Activated CD4-positive, alpha-beta T cell treated with anti-CD3 and anti-CD28 coated beads for 4 hours (primary cell): Measurements from ENCODE around the gene ARID5B.
A peak's percentile ranks its signal among the peaks of the same experiment; 100 is the strongest.
"Not testable (repeated sequence)": the region's sequence is repeated elsewhere in the genome, so short reads cannot be mapped to it uniquely, and the experiment has no call there.

Experiments
- DNase-seq, 2 donors: peaks; one replicate each; pipeline ENCODE4 v3.0.0-alpha.2; 2020

The ARID5B gene

GRCh38 chr10:61971003-61971325 is 69.5 kb downstream of the ARID5B start:
- DNase-seq: no peak

DNA sequence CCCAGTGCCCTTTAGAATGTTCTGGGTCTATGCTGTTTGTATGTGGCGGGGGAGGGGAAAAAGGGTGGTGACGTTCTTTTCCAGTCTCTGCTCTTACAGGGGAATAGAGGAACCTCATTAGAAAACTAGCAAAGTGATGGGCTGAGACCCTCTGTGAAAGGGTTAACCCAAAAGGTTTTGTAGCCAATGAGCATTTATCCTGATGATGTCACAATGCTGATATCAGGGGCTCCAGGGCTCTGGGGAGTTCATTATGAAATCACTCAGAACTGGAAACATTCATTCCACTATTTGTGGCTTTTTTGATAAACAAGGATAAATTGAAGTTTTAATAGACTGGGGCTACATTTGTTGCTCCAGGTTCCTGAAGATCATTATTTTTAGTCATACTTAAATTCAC is 71.7 kb downstream of the ARID5B start:
- DNase-seq: no peak

GRCh38 chr10:61973906-61974305 is 72.4 kb downstream of the ARID5B start:
- DNase-seq: no peak

- no peak for DNase-seq
Measured at GRCh38 chr10:61974601-61975390, 73.3 kb downstream of the ARID5B start.

DNA sequence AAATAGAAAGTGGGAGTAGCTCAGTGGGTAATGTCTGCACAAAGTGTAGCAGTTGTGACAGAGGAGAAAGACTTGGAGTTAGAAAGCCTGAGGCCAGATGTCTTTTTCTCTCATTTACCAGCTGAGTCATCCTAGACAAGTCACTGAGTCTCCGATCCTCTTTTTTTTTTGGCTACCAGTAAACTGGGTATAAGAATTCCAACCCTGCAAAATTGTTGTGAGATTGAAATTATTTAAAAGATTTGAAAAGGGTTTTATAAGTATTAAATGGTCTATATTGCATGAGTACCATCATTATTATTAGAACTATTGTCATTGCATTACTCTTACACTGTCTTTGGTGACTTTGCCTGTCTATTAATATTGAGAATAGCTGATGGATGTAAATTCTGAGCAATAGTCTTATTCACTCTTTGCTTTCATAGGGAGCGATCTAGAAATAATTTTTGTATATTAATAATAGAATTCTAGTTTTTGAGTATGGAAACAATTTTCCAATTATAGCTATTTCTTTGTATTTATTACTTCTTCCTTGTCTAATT is 74.0 kb downstream of the ARID5B start:
- no peak for DNase-seq

- not testable (repeated sequence) for DNase-seq
Measured at GRCh38 chr10:61976951-61977721, 75.6 kb downstream of the ARID5B start.

DNA sequence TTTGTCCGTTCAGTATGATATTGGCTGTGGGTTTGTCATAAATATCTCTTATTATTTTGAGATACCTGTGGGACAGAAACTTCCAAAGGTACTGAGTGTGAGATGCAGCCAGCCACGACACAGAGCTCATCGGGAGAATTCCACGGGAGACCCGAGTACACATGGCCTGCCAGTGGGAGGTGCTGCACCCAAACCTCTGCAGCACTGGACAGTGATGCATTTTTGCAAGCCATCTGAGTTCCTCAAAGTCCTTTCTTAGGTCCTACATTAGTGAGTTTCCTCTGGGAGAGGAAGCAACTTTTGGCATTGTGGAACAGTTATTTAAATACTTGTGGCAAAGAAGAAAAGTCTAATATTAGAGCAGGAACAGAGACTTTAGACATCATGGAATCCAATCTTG is 77.5 kb downstream of the ARID5B start:
- no peak for DNase-seq

DNA sequence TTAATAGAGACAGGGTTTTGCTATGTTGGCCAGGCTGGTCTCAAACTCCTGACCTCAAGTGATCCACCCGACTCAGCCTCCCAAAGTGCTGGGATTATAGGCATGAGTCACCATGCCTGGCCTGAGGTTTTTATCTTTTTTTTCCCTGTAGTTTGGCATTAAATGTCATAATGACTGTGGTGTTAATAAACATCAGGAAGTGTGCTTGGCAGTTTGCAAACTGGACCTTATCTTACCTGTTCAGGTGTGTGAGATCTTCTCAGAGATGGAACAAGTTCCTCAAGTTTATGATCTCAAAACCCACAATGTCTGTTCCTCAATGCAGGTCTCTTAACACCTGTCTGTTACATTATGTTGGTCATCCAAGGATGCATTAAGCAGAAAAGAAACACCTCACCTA is 80.0 kb downstream of the ARID5B start:
- no peak for DNase-seq

- DNase-seq: no peak
Measured at GRCh38 chr10:61983255-61983654, 81.8 kb downstream of the ARID5B start.

DNA sequence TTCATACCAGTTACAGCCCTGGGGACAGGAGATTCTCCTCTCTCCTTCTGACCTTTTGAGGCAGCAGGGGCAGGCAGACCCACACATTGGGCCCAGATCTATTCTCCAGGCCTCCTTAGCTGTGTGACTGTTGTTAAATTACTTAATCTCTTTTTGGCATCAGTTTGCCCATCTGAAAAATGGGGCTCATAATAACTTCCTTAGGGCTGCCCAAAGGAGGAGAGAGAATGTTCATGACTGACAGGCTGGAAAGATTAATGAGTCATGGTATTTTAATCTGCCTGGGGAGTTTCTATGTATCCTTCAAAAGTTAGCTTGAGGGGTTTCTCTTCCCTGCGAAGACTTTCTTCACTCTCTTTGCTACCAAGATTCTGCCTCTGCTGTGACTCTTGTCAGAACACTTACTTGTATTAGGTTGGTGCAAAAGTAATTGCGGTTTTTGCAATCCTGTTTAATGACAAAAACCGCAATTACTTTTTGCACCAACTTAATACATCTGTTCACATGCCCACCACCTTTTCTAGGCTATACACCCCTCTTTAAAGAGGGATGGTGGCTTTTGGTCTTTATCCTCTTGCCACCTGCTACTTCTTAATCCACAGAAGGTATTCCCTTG is 83.4 kb downstream of the ARID5B start:
- DNase-seq: no peak

DNA sequence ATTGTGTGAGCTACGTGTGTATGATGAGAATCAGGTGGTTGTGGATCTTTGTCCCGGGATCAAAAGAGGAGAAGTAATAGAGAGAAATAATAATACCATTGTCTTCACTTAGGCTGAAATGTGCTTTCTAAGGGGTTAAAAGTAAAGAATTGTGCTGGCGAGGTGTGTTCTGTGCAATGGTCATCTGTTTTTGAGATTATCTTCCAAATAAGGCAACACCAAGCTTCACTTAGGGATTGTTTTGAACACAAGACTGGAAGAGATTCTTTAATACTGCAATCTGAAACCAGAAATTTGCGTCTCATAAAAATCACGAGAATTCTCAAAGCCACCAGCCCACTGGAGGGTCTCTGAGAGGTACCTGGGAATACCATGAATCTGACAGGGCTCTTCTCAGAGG is 84.2 kb downstream of the ARID5B start:
- no peak for DNase-seq

DNA sequence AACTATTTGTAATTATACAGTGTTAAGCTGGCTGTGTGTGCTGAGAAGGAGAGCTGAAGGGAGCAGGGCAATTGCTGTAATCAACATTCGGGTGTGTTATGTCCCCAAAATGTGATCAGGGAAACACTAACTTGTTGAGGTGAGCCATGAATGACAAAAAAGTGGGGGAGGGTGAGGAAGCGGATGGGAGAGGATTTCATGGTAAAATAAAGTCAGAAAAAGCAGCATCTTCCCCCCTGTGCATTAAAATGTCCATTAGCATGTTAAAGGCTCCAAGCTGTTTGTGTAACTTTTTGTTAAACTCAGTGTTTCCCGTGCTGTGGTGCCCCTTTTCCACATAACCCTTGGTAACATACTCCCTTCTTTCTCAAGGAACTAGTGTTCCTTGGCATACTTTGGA is 84.9 kb downstream of the ARID5B start:
- no peak for DNase-seq

GRCh38 chr10:61986788-61987492 is 85.4 kb downstream of the ARID5B start:
- DNase-seq: no peak

DNA sequence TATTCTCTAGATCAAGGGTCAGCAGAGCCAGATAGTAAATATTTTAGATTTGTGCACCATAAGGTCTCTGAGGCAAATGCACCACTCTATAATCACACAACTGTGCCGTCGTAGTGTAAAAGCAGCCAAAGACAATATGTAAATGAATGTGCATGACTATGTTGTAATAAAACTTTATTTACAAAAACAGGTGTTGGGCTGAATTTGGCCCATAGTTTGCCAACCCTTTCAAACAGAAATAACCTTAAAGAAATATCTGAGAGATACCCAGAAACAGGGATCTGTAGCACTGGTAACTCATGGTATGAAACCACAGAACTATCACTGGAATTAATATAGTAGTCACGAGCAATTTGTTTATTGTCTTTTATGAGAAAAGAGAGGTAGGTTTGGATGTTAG is 86.0 kb downstream of the ARID5B start:
- DNase-seq: no peak

DNA sequence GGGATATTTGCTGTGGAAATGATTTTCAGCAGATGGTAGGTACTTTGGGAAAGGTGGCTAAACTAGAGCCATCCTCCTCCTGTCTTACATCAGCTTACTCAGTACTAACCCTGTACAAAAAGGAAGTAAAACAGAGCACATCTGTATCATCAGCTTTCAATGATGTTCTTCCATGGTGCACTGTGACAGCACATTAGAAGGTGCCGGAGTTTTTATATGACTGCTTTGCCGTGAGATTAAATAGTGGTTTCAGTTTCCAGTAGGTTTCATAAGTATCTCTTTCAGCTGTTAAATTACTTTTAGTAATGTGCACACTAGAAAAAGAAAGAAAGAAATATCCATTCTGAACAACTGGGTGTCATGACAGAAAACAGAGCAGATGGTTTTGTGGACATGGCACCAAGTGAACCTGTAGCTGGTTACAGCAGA is 86.5 kb downstream of the ARID5B start:
- DNase-seq: peak; percentile 24 to 39

GRCh38 chr10:61989995-61990760 is 88.7 kb downstream of the ARID5B start:
- no peak for DNase-seq

- no peak for DNase-seq
Measured at GRCh38 chr10:61990761-61991135, 89.2 kb downstream of the ARID5B start.

DNA sequence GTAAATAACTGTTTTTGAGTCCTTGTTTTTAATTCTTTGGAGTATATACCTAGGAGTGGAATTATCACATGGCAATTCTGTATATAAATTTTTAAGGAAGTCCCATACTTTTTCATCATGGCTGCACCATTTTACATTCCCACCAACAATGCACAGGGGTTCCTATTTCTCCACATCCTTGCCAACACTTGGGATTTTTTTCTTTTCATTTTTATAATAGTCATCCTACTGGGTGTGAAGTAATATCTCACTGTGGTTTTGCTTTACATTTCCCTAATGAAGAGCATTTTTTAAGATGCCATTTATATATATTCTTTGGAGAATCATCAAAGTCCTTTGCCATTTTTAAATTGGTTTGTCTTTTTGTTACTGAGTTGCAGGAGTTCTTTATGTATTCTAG is 89.7 kb downstream of the ARID5B start:
- DNase-seq: no peak

GRCh38 chr10:61992059-61992460 is 90.6 kb downstream of the ARID5B start:
- DNase-seq: no peak

DNA sequence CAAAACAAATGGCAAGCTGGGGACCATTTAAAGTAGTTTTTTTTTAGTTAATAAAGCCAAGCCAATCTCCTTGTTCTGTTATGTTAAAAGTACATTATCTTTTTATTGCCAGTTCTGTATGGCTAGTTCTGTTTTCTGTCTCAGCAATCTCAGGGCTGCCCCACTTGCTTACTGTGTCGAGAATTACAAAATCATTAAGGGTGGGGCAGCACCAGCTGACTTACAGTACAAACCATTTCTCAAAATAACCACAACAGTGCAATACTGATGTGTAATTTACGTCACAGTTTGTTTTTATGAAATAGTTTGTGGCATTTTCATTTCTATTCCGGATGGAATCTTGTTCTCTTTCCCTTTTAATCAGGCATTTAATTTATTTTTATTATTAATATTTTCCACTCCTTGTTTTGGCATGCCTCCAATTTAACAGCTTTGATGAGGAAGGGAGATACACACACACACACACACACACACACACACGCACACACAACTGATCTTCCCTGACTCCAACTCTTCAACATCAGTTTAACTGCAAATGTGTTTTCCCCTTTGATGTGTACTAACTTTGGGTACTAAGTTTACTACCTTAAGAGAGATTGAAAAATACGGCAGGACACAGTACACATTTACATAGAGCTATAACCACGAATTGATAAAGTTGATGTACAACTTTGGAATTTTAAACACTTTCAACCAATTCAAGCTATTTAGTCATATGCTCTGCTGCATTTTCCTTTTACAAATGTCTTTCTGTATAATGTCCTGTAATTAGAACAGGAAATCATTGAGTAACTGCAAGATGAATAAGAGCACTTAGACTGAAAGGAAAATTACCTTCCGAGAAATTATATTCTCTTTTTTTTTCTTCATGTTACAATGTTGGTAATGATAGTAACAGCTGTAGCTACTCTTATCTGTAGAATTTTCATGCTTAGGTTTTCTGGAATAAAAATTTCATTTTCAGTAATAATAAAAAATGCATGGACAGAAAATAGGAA is 91.5 kb downstream of the ARID5B start:
- DNase-seq: peak; percentile 62 to 63
